Endodermal cell (in vitro differentiated cells): ENCODE measurements around the gene TSHZ2. TPM values are rescaled to one million over a fixed set of nuclear protein-coding genes. Genes with fewer than 3 reads are reported as not detected.
"Not testable (repeated sequence)": the region's sequence is repeated elsewhere in the genome, so short reads cannot be mapped to it uniquely, and the experiment has no call there.

Source experiments
- DNase-seq: peaks from one replicate; pipeline ENCODE4 v3.0.0-alpha.2; 2017
- H3K27ac ChIP-seq: 2 replicates; pipeline ENCODE4 v1.5.1; 2013; ENCODE audit warnings: mild to moderate bottlenecking, low read depth, low read length, moderate library complexity
- H3K27me3 ChIP-seq: 2 replicates; pipeline ENCODE4 v1.6.1; 2013; ENCODE audit warnings: mild to moderate bottlenecking, low read length, moderate library complexity; ENCODE audit not compliant: insufficient read depth, control insufficient read depth, poor library complexity, severe bottlenecking
- H3K36me3 ChIP-seq: 2 replicates; pipeline ENCODE4 v1.7.0; 2013; ENCODE audit warnings: mild to moderate bottlenecking, low read length, moderate library complexity; ENCODE audit not compliant: control insufficient read depth, insufficient read depth
- H3K4me1 ChIP-seq: one replicate; pipeline ENCODE4 v1.7.0; 2013; ENCODE audit warnings: low read length; ENCODE audit not compliant: control insufficient read depth, insufficient read depth
- H3K4me3 ChIP-seq: 2 replicates; pipeline ENCODE4 v1.5.1; 2013; ENCODE audit warnings: mild to moderate bottlenecking, low read length, moderate library complexity
- H3K9ac ChIP-seq: 2 replicates; pipeline ENCODE4 v1.6.1; 2013; ENCODE audit warnings: mild to moderate bottlenecking, low read length, moderate library complexity; ENCODE audit not compliant: poor library complexity, severe bottlenecking; ENCODE audit errors: extremely low read depth
- H3K9me3 ChIP-seq: 2 replicates; pipeline ENCODE4 v1.6.1; 2013; ENCODE audit warnings: mild to moderate bottlenecking, low read length, moderate library complexity; ENCODE audit not compliant: control insufficient read depth
- H3K27ac Mint-ChIP-seq: 2 replicates; pipeline ENCODE4 v1.8.0; 2020; ENCODE audit warnings: mixed read lengths
- H3K27me3 Mint-ChIP-seq: 2 replicates; pipeline ENCODE4 v1.8.0; 2021; ENCODE audit warnings: mild to moderate bottlenecking, mixed read lengths; ENCODE audit not compliant: insufficient read depth
- H3K36me3 Mint-ChIP-seq: 2 replicates; pipeline ENCODE4 v1.8.0; 2020; ENCODE audit warnings: low read depth, mixed read lengths
- H3K4me1 Mint-ChIP-seq: 2 replicates; pipeline ENCODE4 v1.8.0; 2020; ENCODE audit warnings: mixed read lengths
- H3K4me3 Mint-ChIP-seq: 2 replicates; pipeline ENCODE4 v1.8.0; 2020; ENCODE audit warnings: mild to moderate bottlenecking, moderate library complexity, mixed read lengths
- H3K9me3 Mint-ChIP-seq: 2 replicates; pipeline ENCODE4 v1.8.0; 2020; ENCODE audit warnings: mild to moderate bottlenecking, mixed read lengths
- CTCF ChIP-seq: fragments of 200-600 bp; sonication (generic); conservative IDR thresholded peaks from 2 replicates; pipeline ENCODE4 v1.5.0; 2021; ENCODE audit warnings: antibody characterized with exemption, mild to moderate bottlenecking
- WGBS, 2 experiments: methylation state at CpG; one replicate each; pipeline versions ENCODE4 v1.1.5 to v1.1.7; 2013; ENCODE audit warnings: missing lambda C conversion rate in 2 of 2, mixed read lengths in 1 of 2; ENCODE audit not compliant: insufficient coverage in 1 of 2, insufficient read length in 1 of 2; 5-methylcytosine and 5-hydroxymethylcytosine counted together
- total RNA-seq, 2 donors: library from RNA; stranded (reverse); fragmentation: NEBNext Ultra II Directional in 1 of 2; extraction: Animal tissue kit (Norgen Biotek cat#: 25700) in 1 of 2; gene quantifications; 2 replicates in 1 of 2; 3 replicates in 1 of 2; pipeline ENCODE4 v1.2.1, GENCODE V29; 2021

The TSHZ2 gene
- total RNA-seq, 2 donors from 2014 or later, result 0.07 to 0.31 TPM

GRCh38 chr20:53412577-53413185 lies 440.5 kb downstream of the TSHZ2 start:
- H3K4me1 Mint-ChIP-seq, result peaks cover 12% of the 10 kb centered on the region
- Histone ChIP-seq H3K27ac (no peak overlapping the region), H3K9me3 (no peaks in the 10 kb centered on the region), H3K36me3 (no peaks in the 10 kb centered on the region), H3K27me3 (no peaks in the 10 kb centered on the region), H3K4me3 (no peak overlapping the region), H3K9ac (no peak overlapping the region), H3K4me1 (no peaks in the 10 kb centered on the region)
- peak overlapping the region; percentile 77 for H3K27ac Mint-ChIP-seq
- H3K36me3 Mint-ChIP-seq, result no peaks in the 10 kb centered on the region
- peak overlapping the region; percentile 47 for H3K4me3 Mint-ChIP-seq
- H3K9me3 Mint-ChIP-seq, result no peaks in the 10 kb centered on the region
- no peak for TF ChIP-seq CTCF
- DNase-seq, result no peak
- H3K27me3 Mint-ChIP-seq, result no peaks in the 10 kb centered on the region
- 48 to 73% methylated on average over 4 to 13 of the region's 13 CpGs for WGBS, 2 experiments

GRCh38 chr20:53413186-53413631 lies 441.1 kb downstream of the TSHZ2 start:
- no peaks in the 10 kb centered on the region for H3K9me3 ChIP-seq
- no peak overlapping the region for H3K27ac ChIP-seq
- H3K4me1 ChIP-seq, result peaks cover under 1% of the 10 kb centered on the region
- no peaks in the 10 kb centered on the region for H3K36me3 ChIP-seq
- H3K4me3 Mint-ChIP-seq, result peak overlapping the region; percentile 47
- no peaks in the 10 kb centered on the region for H3K27me3 ChIP-seq
- H3K4me3 ChIP-seq, result no peak overlapping the region
- TF ChIP-seq CTCF, result peak; percentile 89
- no peak overlapping the region for H3K9ac ChIP-seq
- peaks cover 12% of the 10 kb centered on the region for H3K4me1 Mint-ChIP-seq
- no peaks in the 10 kb centered on the region for H3K27me3 Mint-ChIP-seq
- no peaks in the 10 kb centered on the region for H3K36me3 Mint-ChIP-seq
- DNase-seq, result peak; percentile 96
- H3K9me3 Mint-ChIP-seq, result no peaks in the 10 kb centered on the region
- peak overlapping the region; percentile 77 for H3K27ac Mint-ChIP-seq
- 45 to 75% methylated on average over 14 to 15 of the region's 15 CpGs for WGBS, 2 experiments

GRCh38 chr20:53413845-53414244 lies 441.7 kb downstream of the TSHZ2 start:
- DNase-seq, H3K9ac ChIP-seq, H3K9me3 Mint-ChIP-seq, H3K4me3 Mint-ChIP-seq, H3K4me3 ChIP-seq, H3K9me3 ChIP-seq, H3K36me3 ChIP-seq, H3K27ac ChIP-seq, H3K27ac Mint-ChIP-seq, H3K36me3 Mint-ChIP-seq, H3K27me3 ChIP-seq, H3K27me3 Mint-ChIP-seq, H3K4me1 ChIP-seq: not testable (repeated sequence)
- H3K4me1 Mint-ChIP-seq, result peaks cover 16% of the 10 kb centered on the region
- WGBS, 2 experiments, result 78% methylated on average over 1 of the region's 1 CpG; no CpG with 5 or more reads in 1 of the 2 experiments
